Brain microvascular endothelial cell (primary cell): Measurements from ENCODE around the gene LHFPL2.

Source experiments
- DNase-seq: peaks from one replicate; pipeline ENCODE4 v3.0.0-alpha.2; 2020
- H3K27ac ChIP-seq: fragments of 250-450 bp; sonication (Bioruptor Pico); 2 replicates; pipeline ENCODE4 v1.5.1; 2020; ENCODE audit warnings: mild to moderate bottlenecking, moderate library complexity
- H3K27me3 ChIP-seq: fragments of 250-450 bp; sonication (Bioruptor Pico); replicated peaks from 2 replicates; pipeline ENCODE4 v1.5.1; 2020; ENCODE audit warnings: mild to moderate bottlenecking
- H3K36me3 ChIP-seq: fragments of 250-450 bp; sonication (Bioruptor Pico); replicated peaks from 2 replicates; pipeline ENCODE4 v1.5.1; 2020; ENCODE audit warnings: mild to moderate bottlenecking
- H3K4me3 ChIP-seq: 2 replicates; pipeline ENCODE4 v1.5.1; 2011; ENCODE audit warnings: low read depth, mild to moderate bottlenecking, control low read depth, low read length, moderate library complexity
- in situ Hi-C: cut with HindIII; loops from 2 replicates; pipeline ENCODE4 v1.10.0; 2017; ENCODE audit warnings: low sequenced_read_pairs, low pct_ligation_motif_present
- TF ChIP-seq, protein P1 (sequence below): IDR thresholded peaks from 2 replicates; pipeline ENCODE4 v1.5.1; 2011; ENCODE audit warnings: low read depth, mild to moderate bottlenecking, moderate library complexity, low read length, control low read depth, inconsistent platforms; ENCODE audit errors: missing control alignments

The LHFPL2 gene

DNA sequence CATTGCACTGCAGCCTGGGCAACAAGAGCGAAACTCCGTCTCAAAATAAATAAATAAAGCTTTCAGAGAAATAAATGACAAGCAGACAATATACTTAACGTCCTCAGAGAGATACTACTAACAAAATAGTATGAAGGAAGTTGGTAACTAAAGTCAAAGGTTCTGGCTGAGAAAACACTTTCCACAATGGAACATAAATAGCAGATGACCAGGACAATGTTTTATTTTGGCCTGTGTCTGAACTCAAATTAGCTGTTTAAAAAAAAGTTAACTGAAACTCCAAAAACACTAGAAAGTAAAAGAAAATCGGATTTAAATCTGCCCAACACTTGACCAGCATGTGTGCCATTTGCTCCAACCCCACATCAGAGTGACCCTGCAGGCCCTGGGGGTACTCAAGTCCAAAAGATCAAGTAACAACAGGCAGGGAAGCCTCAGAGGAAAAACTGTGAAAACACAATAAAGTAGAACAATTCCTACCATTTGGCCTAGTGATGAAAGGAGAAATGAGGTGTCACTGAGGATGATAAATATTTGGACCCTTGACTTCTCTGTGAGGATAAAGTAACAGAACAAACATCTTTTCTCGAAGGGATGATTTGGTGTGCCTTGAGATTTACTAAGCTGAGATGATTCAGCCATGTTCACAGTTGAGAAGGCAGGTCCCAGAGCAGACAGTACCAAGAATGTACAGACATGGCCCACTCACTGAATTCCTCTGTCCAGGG is 47.7 kb downstream of the LHFPL2 start:
- Histone ChIP-seq H3K4me3 (no peak overlapping the region), H3K27ac (peak overlapping the region; percentile 95), H3K36me3 (no peaks in the 10 kb centered on the region), H3K27me3 (no peaks in the 10 kb centered on the region)
- TF ChIP-seq, protein P1, sequence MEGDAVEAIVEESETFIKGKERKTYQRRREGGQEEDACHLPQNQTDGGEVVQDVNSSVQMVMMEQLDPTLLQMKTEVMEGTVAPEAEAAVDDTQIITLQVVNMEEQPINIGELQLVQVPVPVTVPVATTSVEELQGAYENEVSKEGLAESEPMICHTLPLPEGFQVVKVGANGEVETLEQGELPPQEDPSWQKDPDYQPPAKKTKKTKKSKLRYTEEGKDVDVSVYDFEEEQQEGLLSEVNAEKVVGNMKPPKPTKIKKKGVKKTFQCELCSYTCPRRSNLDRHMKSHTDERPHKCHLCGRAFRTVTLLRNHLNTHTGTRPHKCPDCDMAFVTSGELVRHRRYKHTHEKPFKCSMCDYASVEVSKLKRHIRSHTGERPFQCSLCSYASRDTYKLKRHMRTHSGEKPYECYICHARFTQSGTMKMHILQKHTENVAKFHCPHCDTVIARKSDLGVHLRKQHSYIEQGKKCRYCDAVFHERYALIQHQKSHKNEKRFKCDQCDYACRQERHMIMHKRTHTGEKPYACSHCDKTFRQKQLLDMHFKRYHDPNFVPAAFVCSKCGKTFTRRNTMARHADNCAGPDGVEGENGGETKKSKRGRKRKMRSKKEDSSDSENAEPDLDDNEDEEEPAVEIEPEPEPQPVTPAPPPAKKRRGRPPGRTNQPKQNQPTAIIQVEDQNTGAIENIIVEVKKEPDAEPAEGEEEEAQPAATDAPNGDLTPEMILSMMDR = no peak
- peak; percentile 79 for DNase-seq
- in situ Hi-C loops = no loop called here

GRCh38 chr5:78598973-78599372 is 49.6 kb downstream of the LHFPL2 start:
- no peaks in the 10 kb centered on the region for H3K27me3 ChIP-seq
- peak overlapping the region; percentile 99 for H3K27ac ChIP-seq
- TF ChIP-seq, protein P1 = no peak
- in situ Hi-C loops = no loop called here
- H3K36me3 ChIP-seq = no peaks in the 10 kb centered on the region
- H3K4me3 ChIP-seq = no peak overlapping the region
- DNase-seq = no peak

- in situ Hi-C loops = no loop called here
- H3K36me3 ChIP-seq = no peaks in the 10 kb centered on the region
- H3K27ac ChIP-seq = peak overlapping the region; percentile 99
- TF ChIP-seq, protein P1 = no peak
- no peak overlapping the region for H3K4me3 ChIP-seq
- peak; percentile 63 for DNase-seq
- H3K27me3 ChIP-seq = no peaks in the 10 kb centered on the region
Observed at GRCh38 chr5:78597974-78598371, 50.6 kb downstream of the LHFPL2 start.

GRCh38 chr5:78597068-78597973 is 51.3 kb downstream of the LHFPL2 start:
- peak overlapping the region; percentile 99 for H3K27ac ChIP-seq
- H3K27me3 ChIP-seq = no peaks in the 10 kb centered on the region
- peak; percentile 76 for DNase-seq
- H3K36me3 ChIP-seq = no peaks in the 10 kb centered on the region
- TF ChIP-seq, protein P1 = no peak
- in situ Hi-C loops = no loop called here
- H3K4me3 ChIP-seq = no peak overlapping the region

DNA sequence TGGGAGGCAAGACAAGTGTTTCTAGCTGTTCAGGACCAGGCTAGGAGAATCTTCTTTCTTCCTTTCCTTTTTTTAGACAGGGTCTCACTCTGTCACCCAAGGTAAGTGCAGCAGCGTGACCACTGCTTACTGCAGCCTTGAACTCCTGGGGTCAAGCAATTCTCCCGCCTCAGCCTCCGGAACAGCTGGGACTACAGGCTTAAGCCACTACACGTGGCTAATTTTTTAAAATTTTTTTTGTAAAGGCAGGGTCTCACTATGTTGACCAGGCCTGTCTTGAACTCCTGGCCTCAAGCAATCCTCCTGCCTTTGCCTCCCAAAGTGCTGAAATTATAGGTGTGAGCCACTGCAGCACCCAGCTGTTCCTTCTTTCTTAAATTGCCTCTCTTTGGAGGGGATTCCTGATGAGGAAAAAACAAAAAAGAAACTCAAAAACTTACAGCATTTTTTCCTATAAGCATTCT is 53.1 kb downstream of the LHFPL2 start:
- in situ Hi-C loops = no loop called here
- Histone ChIP-seq H3K36me3 (peaks cover 5% of the 10 kb centered on the region), H3K27me3 (no peaks in the 10 kb centered on the region), H3K4me3 (no peak overlapping the region), H3K27ac (peak overlapping the region; percentile 99)
- DNase-seq = no peak
- TF ChIP-seq, protein P1 = no peak
